Tibial artery (tissue), 4 donors: ENCODE data around the gene CBX2.

ENCODE experiments used
- DNase-seq, 2 donors: peaks; one replicate each; pipeline ENCODE4 v3.0.0-alpha.2; 2019
- H3K27ac ChIP-seq, 2 donors: fragments of 200-600 bp; sonication (generic) in 1 of 2; 1 replicate in 1 of 2; 2 replicates in 1 of 2; pipeline ENCODE4 v1.5.1; 2018 to 2019; ENCODE audit warnings: mild to moderate bottlenecking in 1 of 2
- H3K27me3 ChIP-seq, 2 donors: fragments of 200-600 bp; sonication (generic) in 1 of 2; one replicate each; pipeline versions ENCODE4 v1.5.1 to v1.6.0; 2016 to 2019
- H3K36me3 ChIP-seq, 3 donors: fragments of 200-600 bp; sonication (generic) in 2 of 3; one replicate each; pipeline ENCODE4 v1.5.1; 2016 to 2019; ENCODE audit warnings: mild to moderate bottlenecking in 2 of 3
- H3K4me1 ChIP-seq, 4 donors: fragments of 200-600 bp; sonication (generic) in 2 of 4; 1 replicate in 3 of 4; 2 replicates in 1 of 4; pipeline ENCODE4 v1.5.1; 2016 to 2019
- H3K4me3 ChIP-seq, 2 donors: fragments of 200-600 bp; sonication (generic) in 1 of 2; 1 replicate in 1 of 2; 2 replicates in 1 of 2; pipeline ENCODE4 v1.5.1; 2018 to 2019; ENCODE audit warnings: mild to moderate bottlenecking in 2 of 2
- H3K9me3 ChIP-seq, 3 donors: fragments of 200-600 bp; sonication (generic) in 1 of 3; one replicate each; pipeline ENCODE4 v1.5.1; 2016 to 2019
- intact Hi-C: fragments of 100-400 bp; cut with DNase I; formaldehyde crosslinking; loops from one replicate; pipeline ENCODE4 v1.15.0; 2023; ENCODE audit warnings: low total_unique reads
- TF ChIP-seq, protein P1 (sequence below), 2 experiments: fragments of 200-600 bp in 1 of 2; fragments of 450-650 bp in 1 of 2; IDR thresholded peaks; one replicate each; pipeline ENCODE4 v1.5.1; 2017 to 2019; ENCODE audit warnings: antibody characterized with exemption in 2 of 2, mild to moderate bottlenecking in 1 of 2, moderate library complexity in 1 of 2

CBX2 gene

GRCh38 chr17:79799174-79799537 is 21.2 kb downstream of the CBX2 start:
- no peaks in the 10 kb centered on the region for H3K36me3 ChIP-seq
- H3K27me3 ChIP-seq, result peaks cover 38 to 75% of the 10 kb centered on the region in 2 donors
- H3K4me1 ChIP-seq, result peaks cover 0 to 73% (median 43%) of the 10 kb centered on the region in 4 donors
- intact Hi-C loops, result loop anchor here (5.0 kb wide), 1 partner anchor 348 kb away; the partner anchor contains the start of gene EIF4A3
- TF ChIP-seq, protein P1, sequence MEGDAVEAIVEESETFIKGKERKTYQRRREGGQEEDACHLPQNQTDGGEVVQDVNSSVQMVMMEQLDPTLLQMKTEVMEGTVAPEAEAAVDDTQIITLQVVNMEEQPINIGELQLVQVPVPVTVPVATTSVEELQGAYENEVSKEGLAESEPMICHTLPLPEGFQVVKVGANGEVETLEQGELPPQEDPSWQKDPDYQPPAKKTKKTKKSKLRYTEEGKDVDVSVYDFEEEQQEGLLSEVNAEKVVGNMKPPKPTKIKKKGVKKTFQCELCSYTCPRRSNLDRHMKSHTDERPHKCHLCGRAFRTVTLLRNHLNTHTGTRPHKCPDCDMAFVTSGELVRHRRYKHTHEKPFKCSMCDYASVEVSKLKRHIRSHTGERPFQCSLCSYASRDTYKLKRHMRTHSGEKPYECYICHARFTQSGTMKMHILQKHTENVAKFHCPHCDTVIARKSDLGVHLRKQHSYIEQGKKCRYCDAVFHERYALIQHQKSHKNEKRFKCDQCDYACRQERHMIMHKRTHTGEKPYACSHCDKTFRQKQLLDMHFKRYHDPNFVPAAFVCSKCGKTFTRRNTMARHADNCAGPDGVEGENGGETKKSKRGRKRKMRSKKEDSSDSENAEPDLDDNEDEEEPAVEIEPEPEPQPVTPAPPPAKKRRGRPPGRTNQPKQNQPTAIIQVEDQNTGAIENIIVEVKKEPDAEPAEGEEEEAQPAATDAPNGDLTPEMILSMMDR (IDR thresholded peaks at IDR 0.05), result no peak
- H3K4me3 ChIP-seq, result no peak overlapping the region
- DNase-seq, result no peak
- H3K9me3 ChIP-seq, result no peaks in the 10 kb centered on the region
- H3K27ac ChIP-seq, result no peak overlapping the region

DNA sequence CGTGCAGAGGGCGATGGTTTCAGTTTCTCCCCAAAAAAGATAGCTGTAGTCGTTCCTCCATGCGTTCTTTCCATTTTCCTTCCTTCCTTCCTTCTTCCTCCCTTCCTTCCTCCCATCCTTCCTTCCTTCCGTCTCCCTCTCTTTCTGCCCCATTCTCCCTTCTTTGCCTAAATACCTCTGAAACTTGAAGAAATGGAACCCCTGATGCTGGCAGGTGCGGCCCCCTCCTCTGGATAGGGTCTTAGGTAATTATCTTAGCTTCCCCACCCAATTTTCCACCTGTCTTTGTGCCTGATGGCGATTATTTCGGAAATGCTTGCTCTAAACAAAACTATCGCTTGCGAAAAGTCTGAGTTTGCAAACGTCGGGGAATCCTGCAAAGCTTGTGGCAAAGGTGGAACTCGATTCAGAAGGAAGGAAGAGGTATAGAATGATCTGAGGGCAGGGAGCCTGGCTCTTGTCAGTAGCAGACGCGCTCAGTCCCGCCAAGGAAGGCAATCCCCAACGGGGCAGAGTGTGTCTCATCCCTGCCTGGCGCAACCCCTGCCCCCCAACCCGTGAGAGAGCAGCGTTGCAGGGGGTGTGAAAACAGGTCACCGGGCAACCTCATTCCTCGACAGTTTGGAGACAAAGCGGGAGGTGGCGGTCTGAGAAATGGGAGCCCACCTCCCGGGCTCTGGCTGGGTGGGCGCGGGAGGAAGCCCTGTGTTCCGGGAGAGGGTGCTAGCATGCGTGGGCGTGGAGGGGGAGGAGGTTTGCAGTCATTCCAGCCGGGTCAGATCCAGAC is 21.8 kb downstream of the CBX2 start:
- intact Hi-C loops, result loop anchor here (5.0 kb wide), 1 partner anchor 348 kb away; the partner anchor contains the start of gene EIF4A3
- TF ChIP-seq, protein P1 (IDR thresholded peaks at IDR 0.05), result no peak
- no peak overlapping the region for H3K4me3 ChIP-seq
- peaks cover 0 to 73% (median 43%) of the 10 kb centered on the region in 4 donors for H3K4me1 ChIP-seq
- H3K36me3 ChIP-seq, result no peaks in the 10 kb centered on the region
- no peaks in the 10 kb centered on the region for H3K9me3 ChIP-seq
- H3K27me3 ChIP-seq, result peaks cover 39 to 77% of the 10 kb centered on the region in 2 donors
- no peak for DNase-seq
- H3K27ac ChIP-seq, result no peak overlapping the region

GRCh38 chr17:79800325-79801155 is 22.6 kb downstream of the CBX2 start:
- Histone ChIP-seq H3K27me3 (peaks cover 42 to 79% of the 10 kb centered on the region in 2 donors), H3K4me3 (no peak overlapping the region), H3K27ac (no peak overlapping the region), H3K4me1 (peaks cover 0 to 73% (median 43%) of the 10 kb centered on the region in 4 donors), H3K9me3 (no peaks in the 10 kb centered on the region), H3K36me3 (no peaks in the 10 kb centered on the region)
- TF ChIP-seq, protein P1 (IDR thresholded peaks at IDR 0.05), result no peak
- intact Hi-C loops, result no loop called here
- DNase-seq, result no peak

GRCh38 chr17:79801156-79802038 is 23.4 kb downstream of the CBX2 start:
- H3K4me1 ChIP-seq, result peaks cover 0 to 64% (median 39%) of the 10 kb centered on the region in 4 donors
- TF ChIP-seq, protein P1 (IDR thresholded peaks at IDR 0.05), result no peak
- intact Hi-C loops, result no loop called here
- no peaks in the 10 kb centered on the region for H3K36me3 ChIP-seq
- no peak for DNase-seq
- H3K27me3 ChIP-seq, result peaks cover 42 to 88% of the 10 kb centered on the region in 2 donors
- no peak overlapping the region for H3K4me3 ChIP-seq
- H3K9me3 ChIP-seq, result no peaks in the 10 kb centered on the region
- H3K27ac ChIP-seq, result no peak overlapping the region
